ENCODE results near the gene ESPN.
A peak's percentile ranks its signal among the peaks of the same experiment; 100 is the strongest.

Gene ESPN

DNA sequence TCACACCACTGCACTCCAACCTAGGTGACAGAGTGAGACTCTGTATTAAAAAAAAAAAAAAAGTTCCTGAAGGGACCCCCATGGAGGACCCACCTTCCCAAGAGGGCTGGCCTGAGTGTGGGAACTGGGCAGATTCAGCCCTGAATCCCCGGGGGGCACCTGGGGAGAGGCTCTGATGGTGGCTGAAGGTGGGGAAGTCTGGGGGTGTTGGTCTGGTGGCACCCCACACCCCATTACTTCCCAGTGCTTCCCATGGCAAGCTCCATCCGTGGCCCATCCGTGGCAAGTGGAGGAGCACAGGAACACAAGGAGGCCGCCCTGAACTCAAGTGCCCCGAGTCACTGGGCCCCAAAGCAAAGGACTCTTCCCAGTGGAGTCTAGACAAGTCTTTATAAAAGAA is 42.2 kb downstream of the ESPN start:
- no peak for DNase-seq

DNA sequence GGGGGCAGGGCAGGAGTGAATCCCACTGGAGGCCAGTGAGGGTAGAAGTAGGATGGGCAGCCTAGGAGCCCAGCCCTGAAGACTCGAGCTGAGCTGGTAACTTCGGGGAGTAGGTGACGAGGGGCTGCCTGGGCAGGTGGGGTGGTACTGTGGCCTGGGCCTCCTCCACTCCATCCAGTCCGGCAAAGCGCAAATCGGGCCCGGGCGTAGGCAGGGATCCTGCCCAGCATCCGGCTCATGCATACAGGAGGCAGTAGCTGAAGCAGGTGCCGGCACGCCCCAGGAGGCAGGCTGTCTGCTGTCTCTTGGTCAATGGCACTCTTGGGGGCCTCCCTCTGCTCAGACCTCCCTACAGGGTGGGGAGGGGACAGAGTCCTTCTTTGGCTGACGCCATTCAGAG is 42.6 kb downstream of the ESPN start:
- no peak for DNase-seq

DNA sequence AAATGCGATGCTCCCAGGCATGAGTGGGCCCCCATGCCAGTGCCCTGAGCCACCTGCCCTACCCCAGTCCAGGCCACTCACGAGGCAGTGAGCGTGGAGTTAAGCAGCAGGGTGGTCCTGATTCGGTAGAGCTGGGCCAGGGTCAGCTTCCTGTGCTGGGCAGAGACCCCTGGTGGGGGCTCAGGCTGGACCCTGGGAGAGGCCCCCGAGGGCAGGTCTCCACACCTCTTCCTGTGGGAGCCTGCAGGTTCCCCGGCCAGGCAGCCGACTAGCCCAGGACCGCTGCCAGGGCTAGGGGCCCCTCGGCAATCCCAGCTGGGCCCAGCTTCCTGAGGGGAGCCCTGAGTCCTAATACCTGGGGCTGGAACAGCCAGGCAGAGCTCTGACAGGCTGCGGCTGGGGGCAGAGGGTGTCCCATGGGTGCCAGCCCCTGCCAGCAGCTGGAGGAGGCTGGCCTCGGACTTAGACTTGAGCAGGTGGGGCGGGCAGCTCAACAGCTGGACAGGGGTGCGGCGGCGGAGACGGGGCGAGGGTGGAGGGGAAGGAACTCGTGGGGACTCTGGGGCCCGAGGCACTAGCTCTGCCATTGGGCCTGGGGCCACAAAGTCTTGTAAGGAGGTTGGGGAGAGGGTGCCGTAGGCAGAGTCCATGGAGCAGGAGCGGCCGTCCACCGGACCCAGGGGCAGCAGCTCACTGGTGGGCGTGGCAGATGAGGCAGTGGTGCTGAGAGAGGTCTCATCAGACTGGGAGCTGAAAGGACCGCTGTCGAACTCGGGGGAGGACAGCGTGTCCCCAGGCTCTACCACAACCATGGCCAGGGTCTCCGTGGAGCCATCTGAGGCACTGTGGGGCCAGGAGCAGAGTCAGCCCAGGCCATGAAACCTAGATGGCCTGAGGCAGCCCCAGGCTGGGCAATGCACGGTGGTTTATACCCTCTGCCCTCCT is 43.4 kb downstream of the ESPN start:
- DNase-seq, result no peak

DNA sequence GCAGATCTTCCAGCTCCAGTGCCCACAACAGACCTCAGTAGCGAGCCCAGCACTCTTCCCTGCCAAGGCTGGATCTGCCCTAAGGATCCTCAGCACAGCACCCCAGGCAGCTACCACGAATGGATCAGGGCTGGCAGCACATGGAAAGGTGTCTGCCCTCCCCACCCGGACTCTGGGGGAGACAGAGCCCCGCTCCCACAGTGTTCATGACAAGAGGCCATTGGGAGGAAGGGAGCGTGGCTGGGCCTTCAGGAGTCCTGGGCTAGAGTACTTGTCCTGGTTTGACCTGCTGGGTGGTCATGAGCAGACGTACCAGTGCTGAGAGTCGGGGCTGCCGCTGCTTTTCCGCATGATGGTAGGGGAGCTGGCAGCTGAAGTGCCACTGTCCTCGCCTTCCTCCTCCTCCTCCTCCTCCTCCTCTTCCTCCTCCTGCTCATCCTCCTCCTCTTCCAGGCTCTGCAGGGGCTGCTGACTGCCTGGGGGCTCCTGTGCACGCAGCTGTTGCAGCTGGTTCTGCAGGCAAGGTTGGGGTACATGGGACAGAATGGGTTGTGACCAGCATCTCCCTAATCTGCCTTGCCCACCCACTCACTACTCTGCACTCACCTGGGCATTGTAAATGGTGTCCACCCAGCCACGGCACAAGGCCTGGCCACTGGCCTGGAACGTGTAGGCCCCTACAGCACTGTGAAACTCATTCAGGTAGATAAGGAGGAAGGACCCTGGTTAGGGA is 44.3 kb downstream of the ESPN start:
- no peak for DNase-seq

DNA sequence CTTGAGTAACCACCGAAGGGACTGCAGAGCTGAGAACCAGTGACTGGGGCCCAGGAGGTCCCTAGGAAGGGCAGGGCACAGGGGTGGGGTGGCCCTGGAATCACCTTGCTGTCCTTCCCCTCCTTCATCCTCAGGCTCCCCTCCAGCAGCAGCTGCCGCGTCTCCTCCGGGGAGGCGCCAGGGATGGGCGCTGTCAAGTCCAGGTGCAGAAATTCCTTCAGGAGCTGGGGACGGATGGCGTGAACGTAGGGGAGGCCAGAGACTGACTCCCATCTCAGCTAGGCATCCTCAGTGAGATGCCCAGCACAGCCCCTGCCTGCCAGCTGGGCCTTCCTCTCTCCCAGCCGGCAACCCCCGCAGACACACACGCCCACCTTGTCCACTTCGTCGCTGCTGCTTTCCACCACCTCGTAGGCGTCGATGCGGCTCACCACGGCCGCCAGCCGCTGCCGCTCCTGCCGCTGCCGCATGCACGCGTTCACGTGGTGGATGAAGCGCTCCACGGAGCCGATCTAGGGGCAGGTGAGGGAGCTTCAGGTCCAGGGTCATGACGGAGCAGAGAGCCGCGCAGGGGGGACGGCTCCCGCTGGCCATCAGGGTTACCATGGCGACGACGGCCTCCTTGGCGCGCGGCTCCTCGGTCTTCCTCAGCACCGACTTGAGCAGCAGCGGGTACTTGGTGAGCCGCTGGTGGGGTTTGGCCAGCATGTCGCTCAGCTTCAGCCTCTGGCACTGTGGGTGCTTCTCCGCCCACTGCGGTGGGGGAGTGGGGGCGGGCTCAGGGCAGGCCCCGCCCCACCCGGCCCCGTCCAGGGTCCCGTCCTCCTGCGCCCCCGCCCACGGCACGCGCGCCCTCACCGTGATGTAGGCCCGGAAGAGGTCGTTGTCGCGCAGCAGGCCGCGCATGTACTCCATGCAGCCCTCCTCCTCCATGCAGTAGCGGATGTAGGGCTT is 45.8 kb downstream of the ESPN start:
- no peak for DNase-seq

DNA sequence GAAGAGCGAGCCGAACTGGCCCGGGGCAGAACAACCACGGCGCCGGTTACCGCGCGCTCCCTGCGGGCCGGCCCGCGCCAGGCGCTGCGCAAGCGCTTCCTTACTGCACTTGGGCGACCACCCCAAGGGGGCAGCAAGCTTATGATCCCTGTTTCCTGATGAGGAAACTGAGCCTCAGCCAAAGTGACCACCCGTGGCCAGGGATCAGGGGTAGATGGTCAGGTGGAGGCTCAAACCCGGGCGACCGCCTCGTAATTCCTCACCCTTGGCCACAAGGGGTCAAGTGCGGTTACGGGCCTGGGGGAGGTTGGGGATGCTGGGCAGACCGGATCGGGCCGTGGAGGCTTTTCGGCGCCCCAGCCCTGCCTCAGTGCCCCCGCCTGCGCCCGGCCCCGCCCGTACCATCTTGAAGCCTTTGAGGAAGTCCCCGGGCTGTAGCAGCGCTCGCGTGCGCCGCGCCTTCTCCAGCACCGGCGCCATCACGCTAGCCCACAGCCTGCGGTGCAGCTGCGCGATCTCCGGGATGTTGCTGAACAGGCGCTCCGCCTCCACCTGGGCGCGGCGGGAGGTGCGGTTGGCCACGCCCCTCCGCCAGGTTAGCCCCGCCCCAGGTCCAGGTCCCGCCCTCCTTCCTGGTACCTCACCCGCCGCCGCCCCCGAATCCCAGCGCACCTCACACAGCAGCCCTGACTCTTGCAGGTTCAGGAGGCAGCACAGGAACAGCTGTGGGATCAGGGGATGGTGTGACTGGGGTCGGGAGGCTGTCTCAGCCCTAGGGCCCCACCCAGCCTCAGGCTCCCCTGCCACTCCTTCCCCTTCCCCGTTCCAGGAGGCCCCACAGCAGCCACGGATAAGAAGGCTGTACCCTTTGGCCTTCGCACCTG is 46.8 kb downstream of the ESPN start:
- no peak for DNase-seq

DNA sequence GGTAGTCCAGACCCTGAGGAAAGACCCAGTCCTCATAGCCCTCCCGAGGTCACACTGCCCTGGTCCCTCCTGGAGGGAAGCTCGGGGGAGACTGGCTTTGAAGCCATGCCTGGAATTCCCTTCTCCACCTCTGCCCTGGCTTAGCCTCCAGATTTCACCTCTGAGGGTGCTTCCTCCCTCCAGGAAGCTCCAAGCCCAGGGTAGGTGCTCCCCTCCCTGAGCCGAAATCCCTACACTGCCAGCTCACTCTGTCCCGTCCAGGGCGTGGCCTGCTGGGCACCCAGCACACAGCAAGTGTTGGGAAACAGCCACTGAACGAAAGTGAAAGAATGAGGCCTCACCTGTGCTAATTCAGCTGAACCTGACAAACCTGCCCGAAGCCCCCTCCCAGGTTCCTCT is 47.4 kb downstream of the ESPN start:
- no peak for DNase-seq

DNA sequence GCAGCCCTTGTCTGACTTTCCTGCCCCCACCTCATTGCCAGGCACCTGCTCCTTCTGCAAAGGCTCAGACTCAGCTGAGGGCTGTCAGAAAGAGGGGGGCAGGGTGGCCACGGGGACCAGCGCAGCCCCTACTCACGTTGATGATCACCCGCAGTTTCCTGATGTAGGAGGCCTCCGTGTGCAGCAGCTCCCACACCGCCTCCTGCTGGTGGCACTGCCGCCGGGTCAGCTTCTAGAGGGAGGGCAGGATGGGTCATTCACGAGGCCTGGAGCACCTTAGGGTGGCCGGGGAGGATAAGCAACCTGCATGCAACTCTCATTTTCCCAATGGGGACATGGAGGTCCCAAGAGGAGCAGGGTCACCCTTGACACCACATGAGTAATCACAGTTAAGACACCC is 47.8 kb downstream of the ESPN start:
- no peak for DNase-seq

DNA sequence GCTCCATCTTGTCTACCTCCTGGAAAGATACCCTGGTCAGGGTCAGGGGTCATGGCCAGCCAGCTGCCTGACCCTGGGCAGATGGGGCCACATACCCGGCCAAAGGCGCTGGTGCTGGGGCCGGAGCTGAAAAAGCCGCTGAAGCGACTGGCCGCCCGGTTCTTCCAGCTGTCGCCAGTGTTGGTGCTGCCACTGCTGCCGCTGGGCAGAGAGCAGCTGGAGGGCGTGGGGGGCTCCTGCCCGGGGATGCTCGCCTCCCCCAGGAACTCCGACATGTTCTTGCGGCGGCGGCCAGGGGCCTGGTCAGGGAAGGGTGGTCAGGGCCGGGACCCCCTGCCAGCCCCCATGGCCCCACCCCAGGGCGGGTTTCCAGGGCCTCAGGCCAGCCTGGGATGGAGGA is 48.6 kb downstream of the ESPN start:
- no peak for DNase-seq

DNA sequence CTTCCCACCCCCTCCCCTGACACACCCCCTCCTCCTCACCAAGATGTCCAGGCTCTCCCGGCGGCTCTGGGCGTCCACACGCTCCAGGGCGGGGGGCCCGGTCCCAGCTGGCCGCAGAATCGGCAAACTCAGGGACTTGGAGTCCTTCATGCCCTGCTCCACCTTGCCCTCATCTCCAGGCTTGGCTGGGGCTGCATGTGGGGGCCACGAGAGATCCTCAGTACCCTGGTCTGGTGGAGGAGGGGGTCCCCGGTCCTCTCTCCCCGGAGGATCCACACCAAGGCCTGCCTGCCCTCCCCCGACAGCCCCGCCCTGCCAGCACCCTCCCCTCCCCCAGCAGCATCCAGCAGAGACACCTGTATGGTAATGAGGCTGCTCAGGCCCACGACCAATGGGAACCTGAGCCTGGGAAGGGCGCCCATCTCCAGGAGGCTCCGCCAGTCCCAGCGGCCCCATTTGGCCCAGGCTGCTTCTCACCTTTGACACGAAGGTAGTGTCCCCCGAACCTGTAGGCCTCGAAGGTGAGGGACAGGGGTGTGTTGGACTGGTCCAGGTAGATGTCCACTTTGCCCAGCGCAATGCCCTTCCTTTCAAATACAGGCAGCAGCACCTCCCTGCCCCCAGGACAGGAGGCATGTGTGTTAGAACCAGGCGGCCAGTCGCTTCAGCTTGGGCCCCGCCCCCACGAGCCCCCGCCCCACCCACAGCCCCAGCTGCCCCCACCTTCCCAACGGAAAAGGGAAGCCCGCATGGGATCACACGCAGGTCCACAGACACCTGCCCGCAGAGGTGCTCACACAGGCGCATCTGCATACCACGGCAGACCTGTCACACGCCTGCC is 49.6 kb downstream of the ESPN start:
- DNase-seq, result no peak

DNA sequence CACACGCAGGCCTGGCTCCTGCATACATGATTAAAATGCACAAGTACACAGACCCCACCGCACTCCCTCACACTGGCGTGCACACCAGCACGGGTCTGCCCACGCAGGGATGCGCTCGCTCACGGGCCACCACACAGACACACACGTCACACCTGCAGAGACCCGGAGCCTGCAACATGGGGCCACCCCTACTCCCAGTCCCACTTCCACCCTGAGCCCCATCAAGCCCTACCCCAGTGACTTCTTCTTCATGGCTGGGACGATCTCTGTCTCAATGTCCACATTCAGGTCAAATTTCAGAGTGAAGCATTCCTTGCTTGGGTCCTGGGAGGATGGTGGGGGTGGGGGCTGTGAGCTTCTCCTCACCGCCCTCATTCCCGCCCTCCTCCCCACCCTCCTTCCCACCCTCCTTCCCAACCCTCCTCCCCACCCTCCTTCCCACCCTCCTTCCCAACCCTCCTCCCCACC is 50.3 kb downstream of the ESPN start:
- DNase-seq, result no peak

DNA sequence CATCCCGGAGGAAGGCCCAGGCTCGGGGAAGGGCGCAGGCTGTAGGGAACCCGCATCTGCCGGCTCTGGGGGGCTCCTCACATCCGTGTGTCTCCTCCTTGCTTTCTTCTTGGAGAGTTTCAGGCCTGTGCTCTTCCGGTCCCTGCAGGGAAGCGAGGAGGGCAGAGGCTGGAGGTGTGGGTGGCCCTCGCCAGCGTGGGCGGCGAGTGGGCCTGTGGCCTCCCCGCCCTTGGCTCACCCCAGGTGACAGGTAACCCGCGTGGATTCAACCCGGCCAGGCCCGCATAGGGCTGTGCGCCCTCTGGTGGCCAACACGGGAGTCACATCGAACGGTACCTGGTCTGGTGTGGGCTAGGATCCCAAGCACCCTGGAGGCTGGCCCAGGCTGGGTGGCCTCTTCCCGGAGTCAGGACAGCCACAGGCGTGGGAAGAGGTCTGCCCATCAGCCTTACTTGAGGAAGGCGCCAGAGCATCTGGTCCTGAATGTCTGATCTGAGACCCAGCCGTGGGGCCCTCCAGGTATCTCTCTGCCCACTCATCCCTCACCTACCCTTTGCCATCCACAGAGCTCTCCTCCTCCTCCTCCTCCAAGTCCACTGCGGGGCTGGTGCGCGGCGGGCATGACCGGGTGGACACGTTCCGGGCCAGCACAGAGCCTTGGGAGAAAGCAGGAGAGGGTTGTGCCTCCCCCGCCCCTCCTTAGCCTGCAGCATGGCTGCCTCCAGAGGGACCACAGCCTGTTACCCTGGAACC is 51.0 kb downstream of the ESPN start:
- peak; percentile 78 for DNase-seq

DNA sequence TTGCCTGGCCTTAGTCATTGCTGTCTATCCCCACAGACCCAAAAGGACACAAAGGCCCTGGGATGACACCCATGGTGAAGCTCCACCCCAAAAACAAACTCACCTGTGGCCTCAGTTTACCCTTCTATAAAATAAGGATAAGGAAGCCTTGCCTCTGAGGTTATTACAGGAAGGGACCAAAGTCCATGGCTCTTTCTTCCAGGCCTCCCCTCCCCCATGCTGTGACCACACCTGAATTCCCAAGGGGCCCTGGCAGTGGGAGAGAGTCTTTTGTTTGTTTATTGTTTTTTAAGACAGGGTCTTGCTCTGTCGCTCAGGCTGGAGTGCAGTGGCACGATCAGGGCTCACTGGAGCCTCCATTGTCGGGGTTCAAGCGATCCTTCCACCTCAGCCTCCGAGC is 51.9 kb downstream of the ESPN start:
- DNase-seq, result no peak

DNA sequence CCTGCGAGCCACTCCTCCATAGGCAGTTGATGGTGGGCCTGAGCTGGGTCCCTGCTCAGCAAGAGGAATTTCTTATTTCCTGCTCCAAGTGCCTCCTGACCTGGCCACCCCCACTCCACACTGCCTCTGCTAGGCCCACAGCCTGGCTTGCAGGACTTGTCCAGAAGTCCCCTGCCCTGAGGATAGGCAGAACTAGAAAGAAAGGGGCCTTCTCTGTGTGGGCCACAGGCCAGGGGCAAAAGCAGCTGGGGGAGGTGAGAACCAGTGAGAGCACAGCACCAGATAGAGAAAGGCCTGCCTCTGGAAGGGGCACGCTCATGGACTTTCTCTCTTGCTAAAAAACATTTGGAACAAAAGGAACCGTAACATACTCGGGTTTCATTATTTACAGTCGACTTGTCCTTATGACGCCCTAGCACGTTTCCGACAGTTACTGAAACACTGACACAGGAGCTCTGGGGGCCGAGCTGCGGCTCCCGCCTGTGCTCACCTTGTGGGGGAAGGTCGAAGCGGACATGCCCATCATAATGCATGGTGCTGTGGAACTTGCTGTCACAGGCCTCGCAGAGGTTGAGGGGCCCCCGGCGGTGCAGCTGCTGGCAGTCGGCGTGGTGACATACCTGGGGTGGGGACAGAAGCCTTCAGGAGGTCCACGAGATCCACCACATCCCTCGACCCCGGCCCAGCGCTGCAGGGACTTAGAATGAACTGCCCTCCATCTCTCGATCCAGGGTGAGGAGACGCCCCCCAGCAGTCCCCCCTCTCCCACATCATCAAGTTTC is 52.7 kb downstream of the ESPN start:
- no peak for DNase-seq

DNA sequence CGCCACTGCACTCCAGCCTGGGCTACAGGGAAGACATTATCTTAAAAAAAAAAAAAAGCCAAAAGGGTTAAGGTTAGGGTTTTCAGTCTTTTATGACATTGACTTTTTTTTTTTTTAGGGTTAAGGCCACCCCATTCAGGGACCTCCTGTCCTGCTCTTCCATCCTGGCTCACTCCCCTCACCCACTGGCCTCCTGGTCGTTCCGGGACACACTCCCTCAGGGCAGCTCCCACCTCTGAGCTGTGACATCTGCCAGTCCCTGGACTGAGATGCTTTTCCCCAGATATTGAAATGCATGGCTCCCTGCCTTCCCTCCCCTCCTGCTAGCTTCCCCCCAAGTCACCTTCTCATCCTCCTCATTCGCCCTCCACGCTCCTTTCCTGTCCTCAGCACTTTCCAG is 57.2 kb downstream of the ESPN start:
- DNase-seq, result no peak

DNA sequence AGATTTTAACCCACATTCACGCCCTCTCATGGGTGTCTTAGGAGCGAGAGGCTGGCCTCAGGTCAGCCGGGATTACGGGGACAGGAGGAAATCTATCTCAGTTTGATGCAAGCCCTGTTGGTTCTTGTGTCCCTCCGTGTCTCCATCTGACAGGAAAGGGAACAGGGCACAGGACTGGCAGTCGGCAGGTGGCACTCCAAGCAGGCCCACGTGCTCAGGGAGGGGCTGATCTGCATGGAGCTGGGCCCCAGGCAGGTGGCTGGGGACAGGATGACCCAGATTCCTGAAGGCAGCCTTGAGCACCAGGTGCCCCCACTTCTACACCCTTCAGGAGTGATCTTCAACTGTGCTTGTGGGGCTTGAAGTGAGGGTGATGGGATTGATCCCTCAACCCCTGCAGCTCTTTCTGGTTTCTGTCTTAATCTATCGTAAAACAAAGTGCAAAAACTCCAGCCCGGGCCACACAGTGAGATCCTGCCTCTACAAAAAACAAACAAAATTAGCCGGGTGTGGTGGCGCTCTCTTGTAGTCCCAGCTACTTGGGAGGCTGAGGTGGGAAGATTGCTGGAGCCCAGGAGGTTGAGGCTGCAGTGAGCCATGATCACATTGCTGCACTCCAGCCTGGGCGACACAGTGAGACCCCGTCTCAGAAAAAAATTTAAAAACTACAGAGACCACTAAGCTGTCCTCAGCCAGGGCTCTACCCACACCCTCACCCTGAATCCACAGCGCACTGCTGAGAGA is 58.6 kb downstream of the ESPN start:
- DNase-seq, result no peak

DNA sequence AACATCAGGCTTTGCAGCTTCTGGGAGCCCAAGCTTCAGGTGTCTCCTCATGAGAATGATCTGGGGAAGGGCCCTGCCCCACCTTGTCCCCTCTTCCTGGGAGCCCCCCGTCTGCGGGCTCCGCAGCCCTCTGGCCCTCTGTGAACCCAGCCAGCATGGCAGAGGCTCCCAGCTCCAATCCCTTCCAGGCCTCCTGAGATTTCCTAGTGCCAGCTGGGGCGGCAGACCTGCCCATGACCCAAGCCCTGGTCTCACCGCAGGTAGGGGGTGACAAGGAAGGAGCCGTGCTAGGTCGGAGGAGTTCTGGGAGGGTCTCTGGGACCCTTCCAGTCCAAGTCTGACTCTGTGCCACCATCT is 59.2 kb downstream of the ESPN start:
- DNase-seq, result no peak

DNA sequence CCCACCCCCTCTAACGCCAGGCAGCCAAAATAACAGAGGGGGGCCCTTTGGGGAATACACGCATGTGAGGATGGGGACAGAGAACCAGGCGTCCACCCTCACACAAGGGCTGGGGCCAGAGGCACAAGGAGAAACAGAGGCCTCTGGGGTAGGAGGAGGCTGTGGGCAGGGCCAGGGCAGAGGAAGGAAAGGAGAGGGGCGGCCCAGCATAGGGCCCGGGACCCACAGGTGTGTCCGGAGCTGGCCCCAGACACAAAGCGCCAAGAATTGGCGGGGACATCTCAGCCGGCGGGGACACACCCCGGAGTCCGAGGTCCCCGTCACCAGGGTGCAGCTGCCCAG is 60.2 kb downstream of the ESPN start:
- DNase-seq, result no peak

Data from CD4-positive, alpha-beta T cell treated with Interleukin-4 for 4 hours (primary cell).